NCI-H2196 treated with DMSO at 0.1 percent for 48 hours (cell line): ENCODE measurements around the gene NTSR1.

Experiments
- DNase-seq: peaks from one replicate; lab custom pipeline; 2025; ENCODE audit not compliant: unreplicated experiment; lab: John Stamatoyannopoulos, UW

The NTSR1 gene

DNA sequence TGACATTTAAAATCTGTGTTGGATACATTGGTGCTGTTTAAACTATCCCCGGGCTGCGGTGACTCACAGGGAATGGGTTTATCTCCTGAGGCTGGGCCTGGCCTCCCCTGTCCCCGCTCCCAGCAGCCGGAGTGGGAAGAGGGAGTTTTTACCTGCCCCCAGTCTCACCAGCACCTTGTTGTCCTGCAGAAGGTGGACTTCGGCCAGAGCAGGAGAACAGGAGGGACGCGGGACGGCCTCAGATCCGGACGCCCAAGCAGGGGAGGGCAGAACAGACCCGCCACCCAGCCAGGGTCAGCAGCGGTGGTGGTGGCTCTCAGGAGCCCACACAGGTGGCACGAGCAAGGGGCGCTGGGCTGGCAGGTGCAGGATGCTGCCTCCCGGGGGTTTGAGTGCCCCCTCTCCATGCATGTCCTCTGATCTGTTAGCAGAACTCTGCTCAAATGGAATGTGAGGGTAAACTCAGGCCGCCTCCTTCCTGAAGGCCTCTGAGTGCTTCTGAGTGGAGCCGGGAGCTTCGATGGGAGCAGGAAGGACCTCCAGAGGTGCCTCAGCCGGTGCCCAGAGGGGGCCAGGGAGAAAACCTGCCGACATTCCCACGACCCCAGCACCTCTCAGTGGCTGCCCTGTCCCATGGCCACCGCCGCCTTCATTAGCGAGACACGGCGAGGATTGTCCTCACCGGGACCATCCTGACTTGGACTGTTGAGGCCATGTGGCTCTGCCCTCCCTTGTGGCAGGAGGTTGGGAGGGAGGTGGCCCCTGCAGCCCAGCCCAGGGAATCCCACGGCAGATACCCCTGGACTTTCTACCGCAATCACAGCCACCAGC is 44.2 kb downstream of the NTSR1 start:
- DNase-seq: no peak

DNA sequence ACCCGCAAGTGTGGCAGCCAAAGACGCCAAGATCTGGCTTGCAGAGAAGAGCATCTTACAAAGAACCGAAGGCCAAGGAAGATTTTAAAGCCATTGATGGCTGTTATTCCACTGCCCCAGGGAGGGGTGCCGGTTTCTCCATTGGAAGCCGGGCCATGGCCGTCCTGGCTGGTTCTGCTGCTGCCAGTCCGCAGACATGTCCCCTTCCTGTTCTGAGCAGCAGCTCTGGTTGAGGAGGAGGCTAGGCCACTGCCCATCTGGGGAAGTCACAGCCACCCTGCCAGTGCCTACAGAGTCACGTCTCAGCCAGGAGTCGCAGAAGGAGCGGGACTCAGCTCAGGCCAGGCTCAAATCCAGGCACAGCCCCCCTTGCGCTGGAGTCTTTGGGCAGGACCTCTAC is 45.0 kb downstream of the NTSR1 start:
- DNase-seq: no peak

DNA sequence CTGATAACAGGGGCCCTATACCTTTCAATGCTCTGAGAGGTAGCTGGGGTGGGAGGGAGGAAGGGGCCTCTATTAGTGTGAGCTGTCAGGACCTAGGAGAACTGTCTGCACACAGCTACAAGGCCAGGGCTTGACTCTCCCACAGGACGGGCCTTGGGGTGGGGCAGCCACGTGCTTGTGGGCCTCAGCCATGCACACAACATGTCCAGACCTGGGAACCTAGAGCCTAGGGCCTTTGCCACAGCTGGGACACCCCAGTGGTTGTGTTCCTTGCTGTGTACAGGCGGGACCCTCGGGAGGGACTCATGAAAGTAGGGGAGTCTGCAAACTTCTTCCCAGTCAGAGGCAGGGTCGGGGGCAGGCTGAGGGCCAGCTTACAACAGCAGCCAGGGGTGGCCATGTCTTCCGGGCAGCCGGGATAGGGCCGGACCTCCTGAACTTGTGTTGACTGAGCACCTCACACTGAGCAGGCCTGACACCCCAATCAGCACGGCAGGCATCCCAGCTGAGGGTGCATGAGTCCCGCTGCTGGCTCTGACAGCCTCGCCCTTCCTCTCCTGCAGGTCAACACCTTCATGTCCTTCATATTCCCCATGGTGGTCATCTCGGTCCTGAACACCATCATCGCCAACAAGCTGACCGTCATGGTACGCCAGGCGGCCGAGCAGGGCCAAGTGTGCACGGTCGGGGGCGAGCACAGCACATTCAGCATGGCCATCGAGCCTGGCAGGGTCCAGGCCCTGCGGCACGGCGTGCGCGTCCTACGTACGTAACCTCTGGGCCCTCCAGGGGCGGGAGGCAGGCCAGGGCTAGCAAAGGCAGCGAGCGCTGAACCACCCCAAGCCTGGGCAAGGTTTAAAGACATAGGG is 45.7 kb downstream of the NTSR1 start:
- no peak for DNase-seq

DNA sequence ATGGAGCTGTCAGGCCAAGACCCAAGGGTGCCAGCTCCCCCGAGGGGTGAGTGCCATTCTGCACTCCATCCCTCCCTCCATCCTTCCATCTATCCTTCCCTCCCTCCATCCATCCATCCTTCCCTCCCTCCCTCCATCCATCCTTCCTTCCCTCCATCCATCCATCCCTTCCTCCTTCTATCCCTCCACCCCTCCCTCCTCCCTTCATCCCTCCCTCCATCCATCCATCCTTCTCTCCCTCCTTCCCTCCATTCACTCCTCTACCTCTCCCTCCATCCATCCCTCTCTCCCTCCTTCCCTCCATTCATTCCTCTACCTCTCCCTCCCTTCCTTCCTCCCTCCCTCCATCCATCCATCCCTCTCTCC is 46.3 kb downstream of the NTSR1 start:
- DNase-seq: no peak

DNA sequence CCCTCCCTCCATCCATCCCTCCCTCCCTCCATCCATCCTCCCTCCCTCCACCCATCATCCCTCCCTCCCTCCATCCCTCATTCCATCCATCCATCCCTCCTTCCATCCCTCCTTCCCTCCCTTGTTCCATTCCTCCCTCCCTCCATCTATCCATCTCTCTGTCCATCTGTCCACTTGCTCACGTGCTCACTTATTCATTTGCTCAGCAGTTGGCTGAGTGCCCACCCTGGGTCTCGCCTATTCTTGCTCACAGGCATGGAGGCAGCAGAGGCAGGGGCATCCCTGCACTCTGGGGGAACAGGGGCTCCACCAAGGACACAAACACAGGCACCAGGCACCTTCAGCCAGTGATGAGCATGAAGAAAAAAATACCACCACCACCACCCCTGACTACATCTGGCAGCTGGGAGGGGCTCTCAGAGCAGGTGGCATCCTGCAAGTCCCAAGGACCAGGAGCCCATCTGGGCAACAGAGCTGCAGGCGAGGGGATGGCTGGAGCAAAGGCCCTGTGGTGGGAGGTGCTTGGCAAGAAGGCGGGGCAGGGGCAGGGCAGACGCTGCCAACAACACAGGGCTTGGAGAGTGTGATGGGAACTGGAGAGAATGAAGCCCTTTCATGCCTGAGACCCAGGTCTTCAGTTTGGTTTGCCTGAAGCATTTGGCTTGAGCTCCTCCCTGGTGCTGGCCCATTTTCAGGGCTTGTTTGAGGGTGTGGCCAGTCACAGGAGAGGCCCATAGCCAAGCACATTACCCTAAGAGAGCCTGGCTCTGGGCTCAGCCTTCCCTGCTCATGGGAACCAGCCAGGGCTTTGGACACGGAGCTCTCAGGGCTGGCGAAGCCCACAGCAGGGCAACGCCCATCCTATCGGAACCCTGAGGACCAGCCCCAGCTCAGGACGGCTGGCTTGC is 47.4 kb downstream of the NTSR1 start:
- peak; percentile 12 for DNase-seq

DNA sequence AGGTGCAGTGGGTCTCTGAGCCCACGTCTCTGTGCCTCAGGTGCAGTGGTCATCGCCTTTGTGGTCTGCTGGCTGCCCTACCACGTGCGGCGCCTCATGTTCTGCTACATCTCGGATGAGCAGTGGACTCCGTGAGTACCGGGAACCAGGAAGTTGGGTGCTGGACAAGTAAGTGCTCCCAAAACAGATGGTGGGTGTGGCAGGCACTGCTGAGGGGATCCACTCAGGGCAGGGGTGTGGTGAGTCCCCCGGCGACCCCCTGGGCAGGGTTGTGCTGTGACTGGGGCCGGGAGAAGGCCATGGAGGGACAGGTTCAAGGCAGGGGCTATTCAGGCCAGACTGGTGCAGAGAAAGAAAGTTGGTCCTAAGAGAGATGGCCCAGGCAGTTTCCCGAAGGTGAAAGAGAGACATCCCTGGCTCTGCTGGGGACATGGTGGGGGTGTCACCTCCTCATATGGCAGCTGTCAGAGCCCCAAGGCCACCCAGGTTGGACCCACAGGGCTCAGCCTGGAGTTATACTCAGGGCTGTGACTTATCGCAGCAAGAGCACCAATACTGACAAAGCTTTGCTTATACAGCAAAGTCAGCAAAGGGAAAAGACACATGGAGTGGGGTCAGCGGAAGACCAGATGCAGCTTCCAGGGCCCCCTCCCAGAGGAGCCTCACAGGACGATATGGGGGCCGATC is 49.7 kb downstream of the NTSR1 start:
- no peak for DNase-seq

DNA sequence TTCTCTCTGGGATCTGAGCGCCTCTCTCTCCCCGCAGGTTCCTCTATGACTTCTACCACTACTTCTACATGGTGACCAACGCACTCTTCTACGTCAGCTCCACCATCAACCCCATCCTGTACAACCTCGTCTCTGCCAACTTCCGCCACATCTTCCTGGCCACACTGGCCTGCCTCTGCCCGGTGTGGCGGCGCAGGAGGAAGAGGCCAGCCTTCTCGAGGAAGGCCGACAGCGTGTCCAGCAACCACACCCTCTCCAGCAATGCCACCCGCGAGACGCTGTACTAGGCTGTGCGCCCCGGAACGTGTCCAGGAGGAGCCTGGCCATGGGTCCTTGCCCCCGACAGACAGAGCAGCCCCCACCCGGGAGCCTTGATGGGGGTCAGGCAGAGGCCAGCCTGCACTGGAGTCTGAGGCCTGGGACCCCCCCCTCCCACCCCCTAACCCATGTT is 51.4 kb downstream of the NTSR1 start:
- DNase-seq: no peak

DNA sequence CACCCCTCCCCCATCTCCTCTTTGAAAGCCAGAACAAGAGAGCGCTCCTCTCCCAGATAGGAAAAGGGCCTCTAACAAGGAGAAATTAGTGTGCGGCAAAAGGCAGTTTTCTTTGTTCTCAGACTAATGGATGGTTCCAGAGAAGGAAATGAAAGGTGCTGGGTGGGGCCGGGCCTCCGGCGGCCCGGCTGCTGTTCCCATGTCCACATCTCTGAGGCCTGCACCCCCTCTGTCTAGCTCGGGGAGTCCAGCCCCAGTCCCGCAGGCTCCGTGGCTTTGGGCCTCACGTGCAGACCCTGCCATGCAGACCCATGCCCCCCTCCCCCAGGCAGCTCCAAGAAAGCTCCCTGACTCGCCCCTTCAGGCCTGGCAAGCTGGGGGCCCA is 51.8 kb downstream of the NTSR1 start:
- DNase-seq: no peak

DNA sequence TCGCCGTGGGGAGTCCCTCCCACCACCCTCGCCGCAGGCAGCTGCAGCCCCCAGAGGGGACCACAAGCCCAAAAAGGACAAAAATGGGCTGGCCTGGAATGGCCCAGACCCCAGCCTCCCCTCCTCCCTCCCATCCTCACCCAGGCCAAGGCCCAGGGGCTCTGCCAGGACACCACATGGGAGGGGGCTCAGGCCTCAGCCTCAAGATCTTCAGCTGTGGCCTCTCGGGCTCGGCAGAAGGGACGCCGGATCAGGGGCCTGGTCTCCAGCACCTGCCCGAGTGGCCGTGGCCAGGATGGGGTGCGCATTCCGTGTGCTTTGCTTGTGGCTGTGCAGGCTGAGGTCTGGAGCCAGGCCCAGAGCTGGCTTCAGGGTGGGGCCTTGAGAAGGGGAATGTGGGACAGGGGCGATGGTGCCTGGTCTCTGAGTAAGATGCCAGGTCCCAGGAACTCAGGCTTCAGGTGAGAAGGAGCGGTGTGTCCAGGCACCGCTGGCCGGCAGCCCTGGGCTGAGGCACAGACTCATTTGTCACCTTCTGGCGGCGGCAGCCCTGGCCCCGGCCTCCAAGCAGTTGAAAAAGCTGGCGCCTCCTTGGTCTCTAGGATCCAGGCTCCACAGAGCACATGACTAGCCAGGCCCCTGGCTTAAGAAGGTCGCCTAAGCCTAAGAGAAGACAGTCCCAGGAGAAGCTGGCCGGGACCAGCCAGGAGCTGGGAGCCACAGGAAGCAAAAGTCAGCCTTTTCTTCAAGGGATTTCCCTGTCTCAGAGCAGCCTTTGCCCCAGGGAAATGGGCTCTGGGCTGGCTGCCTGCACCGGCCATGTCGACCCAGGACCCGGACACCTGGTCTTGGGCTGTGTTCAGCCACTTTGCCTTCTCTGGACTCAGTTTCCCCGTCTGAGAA is 52.5 kb downstream of the NTSR1 start:
- no peak for DNase-seq

DNA sequence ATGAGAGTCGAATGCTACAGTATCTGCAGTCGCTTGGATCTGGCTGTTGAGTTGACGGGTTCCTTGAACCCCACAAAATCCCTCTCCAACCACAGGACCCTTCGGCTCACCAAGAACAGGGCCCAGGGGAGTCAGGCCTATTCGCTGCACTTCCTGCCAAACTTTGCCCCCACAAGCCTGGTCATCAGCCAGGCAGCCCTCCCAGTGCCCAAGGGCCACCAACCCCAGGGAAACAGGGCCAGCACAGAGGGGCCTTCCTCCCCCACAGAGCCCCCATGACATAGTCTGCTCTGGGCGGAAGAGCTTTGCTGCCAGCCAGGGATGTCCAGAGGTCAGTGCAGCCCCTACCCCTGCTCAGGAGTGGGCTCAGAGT is 53.1 kb downstream of the NTSR1 start:
- no peak for DNase-seq

DNA sequence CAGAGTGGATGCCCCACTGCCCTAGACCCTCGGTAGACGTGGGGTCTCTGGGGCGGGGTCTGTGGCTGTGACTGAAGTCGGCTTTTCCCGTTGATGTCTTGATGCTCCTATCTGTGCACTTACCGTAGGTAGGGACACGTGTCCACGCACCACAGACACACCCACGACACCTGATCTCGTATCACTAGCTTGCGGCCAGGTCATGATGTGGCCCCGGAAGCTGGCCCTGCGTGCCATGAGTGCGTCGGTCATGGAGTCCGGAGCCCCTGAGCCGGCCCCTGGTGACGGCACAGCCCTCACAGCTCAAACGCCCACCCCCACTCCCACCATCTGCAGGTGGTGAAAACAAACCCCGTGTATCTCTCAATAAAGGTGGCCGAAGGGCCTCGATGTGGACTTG is 53.7 kb downstream of the NTSR1 start:
- no peak for DNase-seq

DNA sequence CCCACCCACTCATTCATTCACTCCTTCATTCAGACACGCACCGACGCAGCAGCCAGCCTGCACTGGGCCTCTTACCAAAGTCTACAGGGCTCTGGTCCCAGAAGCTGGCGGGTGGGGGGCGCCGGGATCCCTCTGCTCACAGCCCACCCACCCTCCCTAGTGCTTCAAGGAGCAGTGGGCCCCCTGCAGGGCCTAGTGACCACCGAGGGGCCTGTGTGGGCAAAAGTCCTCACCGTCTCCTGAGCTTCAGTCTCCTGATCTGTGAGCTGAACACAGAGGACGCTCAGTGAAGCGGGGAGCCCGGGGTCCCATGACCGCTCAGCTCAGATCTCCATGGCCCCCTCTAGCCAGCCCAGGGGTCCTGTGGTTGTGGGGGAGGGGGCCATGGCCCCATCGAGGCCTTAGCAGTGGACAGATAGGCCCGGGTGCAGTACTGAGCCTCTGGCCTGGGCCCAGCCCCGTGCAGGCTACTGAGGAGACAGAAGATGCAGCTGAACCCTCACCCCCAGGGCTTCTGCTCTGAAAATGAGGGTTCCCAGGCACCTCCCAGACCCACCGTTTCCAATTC is 54.2 kb downstream of the NTSR1 start:
- DNase-seq: no peak

DNA sequence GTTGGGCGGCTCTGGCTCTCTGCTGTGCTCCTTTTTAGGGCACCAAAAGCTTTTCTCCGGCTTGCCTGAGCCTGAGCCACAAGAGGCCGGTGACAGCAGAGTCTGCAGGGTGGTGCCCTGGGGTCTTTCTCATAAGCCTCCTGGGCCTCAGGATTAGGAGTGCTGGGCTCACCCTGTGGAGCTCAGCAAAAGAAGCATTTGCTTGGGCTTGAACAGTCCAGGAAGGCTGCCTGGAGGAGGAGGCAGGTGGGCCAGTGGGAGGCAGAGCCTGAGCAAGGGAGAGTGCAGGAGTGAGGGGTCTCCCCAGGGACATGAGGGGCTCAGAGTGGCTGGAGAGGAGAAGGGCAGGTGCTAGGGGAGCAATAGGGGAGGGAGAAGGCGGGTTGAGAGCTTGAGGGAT is 54.8 kb downstream of the NTSR1 start:
- no peak for DNase-seq

DNA sequence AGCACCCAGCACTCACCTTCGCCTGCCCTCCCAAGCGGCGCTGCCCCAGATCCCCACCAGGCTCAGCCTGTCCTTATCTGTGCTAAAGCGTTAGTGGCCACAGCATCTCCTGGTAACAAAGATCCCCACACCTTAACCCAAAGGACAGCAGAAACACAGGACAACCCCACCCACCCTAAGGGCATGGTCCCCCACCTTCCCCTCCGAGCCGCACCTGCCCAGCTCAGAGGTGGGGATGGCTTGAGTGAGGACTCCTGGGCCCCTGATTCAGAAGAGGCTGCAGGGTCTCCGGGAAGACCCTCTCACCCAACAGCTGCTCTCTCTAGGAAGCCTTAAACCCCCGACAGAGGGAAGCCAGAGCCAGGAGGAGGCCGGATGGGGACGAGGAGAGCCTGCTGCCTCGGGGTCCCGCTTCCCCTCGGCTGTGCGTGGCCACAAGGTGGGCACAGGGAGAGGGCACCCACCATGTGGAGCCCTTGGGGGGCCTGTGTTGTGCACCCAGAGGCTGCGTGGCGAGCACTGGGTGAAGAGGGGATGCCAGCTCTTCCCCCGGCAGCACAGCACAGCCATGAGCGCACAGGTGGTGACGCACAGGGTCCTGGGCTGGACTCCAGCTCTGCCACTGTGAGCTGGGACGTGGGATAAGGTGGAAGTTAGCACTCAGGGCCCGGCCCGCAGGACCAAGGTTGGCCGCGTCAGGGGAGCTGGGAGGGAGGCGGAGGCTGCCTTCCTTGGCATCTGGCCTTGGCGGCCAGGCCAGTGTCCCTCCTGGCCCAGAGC is 55.7 kb downstream of the NTSR1 start:
- DNase-seq: no peak

DNA sequence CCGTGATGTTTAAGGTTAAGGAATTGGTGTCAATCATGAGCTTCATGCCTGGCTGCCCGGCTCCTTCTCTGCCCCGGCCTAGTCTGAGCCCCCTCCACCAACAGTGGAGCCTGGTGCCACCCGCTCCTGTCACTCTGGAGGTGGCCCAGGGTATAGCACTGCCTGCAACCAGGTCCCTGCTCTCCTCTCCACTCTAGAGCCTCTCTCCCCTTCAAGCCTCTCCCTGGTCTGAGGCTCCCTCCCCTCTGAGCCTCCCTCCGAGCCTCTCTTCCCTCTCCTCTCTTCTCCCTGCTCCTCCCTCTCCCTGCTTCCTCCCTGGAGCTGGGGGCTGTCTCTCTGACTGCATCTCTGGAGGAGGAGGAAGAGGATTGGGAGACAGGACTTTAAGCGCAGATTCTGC is 56.4 kb downstream of the NTSR1 start:
- no peak for DNase-seq

DNA sequence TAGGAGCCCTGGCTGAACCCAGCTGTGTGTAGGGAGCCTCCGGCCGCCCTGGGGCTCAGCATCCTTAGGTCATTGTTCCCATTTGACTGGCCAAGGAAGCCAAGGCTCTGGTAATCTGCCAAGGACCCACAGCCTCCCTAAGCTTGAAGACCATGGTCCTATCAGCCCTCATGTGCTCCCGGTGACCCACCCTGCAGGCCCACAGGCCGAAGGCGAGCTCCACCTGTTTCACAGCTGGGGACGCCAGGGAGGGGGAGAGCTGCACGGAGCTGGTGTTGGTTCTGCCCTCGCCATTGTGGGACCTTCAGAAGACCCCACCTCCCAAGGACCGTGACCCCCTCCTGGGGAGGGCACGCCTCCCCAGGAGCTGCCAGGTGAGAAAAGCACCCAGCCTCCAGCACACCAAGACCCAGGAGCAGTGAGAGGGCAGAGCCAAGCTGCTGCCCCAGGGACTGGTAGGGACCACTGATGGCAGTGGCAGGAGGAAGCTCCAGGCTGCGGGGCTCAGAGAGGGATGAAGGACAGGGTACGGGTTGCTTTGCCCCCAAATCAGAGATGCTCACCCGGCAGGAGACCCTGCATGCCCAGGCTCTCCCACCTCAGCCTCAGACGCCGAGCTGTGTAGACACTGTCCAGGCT is 56.9 kb downstream of the NTSR1 start:
- DNase-seq: no peak

DNA sequence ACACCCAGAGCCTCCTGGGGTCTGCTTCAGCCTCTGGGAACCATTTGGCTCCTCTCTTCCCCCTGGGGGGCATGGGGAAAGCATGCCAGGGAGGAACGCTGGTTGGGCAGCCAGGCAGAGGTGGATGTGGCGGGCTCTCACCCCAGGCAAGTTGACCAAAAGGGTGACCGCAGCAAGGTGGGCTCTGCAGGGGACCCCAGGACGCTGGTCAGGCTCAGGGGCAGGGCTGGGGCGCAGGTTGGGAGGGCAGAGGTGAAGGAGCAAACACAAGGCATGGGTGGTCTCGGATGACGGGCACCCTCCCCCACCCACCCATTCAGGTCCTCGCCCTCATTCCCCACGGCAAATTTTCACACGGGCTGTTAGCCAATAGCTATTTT is 57.4 kb downstream of the NTSR1 start:
- DNase-seq: no peak

DNA sequence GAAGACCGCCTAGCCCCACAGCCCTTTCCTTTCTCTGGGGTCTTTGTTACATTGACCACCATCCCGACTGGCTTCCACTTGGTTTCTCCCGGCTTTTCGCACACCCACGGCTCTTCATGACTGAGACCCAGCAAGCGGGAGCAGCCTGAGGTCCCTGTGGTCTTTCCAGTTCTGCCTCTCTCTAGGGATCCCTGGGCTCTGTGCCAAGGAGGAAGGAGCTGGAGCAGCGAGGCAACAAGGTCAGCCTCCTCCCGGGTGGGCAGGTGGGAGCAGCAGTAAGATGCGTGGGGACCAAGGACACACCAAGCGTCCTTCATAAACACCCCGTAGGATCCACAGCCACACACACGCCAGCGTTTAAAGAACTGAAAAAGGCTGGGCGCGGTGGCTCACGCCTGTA is 58.1 kb downstream of the NTSR1 start:
- no peak for DNase-seq
